GM19372 (cell line): Measurements from ENCODE around the gene MLXIP.
A peak's percentile ranks its signal among the peaks of the same experiment; 100 is the strongest.
"Not testable (repeated sequence)": the region's sequence is repeated elsewhere in the genome, so short reads cannot be mapped to it uniquely, and the experiment has no call there.

Source experiments
- ATAC-seq: cut with Tn5 transposase; IDR thresholded peaks from one replicate; pipeline ENCODE4 v1.9.1; 2021; ENCODE audit warnings: mild to moderate bottlenecking, low read depth, moderate library complexity; ENCODE audit not compliant: unreplicated experiment

The MLXIP gene

DNA sequence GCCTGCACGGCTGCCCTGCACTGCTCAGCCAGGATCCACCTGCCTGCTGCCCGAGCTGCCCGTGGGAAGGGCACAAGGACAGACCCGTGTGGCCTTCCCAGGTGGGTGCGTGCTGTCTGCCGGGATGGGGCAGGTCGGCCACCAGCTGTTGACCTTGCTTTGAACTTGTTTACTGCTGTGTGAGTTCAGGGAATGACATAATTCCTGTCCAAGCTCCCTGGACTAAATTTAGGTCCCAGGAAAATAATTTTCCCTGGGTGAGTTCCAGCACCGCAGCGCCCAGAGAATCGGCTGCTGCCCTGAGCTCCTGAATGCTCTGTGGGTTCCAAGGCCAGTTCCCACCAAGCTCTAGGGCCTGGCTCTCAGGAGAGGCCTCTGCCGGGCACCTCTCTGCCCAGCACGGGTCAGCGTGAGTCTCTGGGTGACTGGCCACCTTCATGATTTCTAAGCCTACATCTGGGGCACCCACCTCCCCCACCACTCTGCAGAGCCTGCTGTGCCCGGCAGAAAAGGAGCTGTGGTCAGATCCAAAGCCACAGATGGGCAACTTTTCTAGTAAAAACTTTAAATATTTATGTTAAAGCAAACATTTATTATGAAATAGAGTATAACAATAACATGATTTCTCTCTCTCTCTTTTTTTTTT is 27.2 kb upstream of the MLXIP start:
- no peak for ATAC-seq

- ATAC-seq = no peak
Observed at GRCh38 chr12:122052285-122052684, 26.3 kb upstream of the MLXIP start.

- no peak for ATAC-seq
Observed at GRCh38 chr12:122054842-122055520, 23.6 kb upstream of the MLXIP start.

GRCh38 chr12:122056406-122056805 is 22.1 kb upstream of the MLXIP start:
- not testable (repeated sequence) for ATAC-seq

- ATAC-seq = no peak
Observed at GRCh38 chr12:122057007-122057735, 21.4 kb upstream of the MLXIP start.

DNA sequence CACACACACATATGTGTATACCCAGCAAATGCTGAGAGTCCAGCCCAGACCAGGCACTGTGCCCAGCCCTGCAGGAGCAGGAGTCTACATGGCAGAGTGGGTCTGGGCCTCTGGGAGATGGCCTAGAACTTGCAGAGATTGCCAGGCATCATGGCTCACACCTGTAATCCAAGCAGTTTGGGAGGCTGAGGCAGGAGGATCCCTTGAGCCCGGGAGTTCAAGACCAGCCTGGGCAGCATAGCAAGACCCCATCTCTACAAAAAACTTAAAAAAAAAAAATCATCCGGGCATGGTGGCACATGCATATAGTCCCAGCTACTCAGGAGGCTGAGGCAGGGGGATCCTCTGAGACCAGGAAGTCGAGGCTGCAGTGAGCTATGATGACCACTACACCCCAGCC is 20.8 kb upstream of the MLXIP start:
- no peak for ATAC-seq

GRCh38 chr12:122058549-122059149 is 19.9 kb upstream of the MLXIP start:
- no peak for ATAC-seq

- no peak for ATAC-seq
Observed at GRCh38 chr12:122059203-122059960, 19.2 kb upstream of the MLXIP start.

DNA sequence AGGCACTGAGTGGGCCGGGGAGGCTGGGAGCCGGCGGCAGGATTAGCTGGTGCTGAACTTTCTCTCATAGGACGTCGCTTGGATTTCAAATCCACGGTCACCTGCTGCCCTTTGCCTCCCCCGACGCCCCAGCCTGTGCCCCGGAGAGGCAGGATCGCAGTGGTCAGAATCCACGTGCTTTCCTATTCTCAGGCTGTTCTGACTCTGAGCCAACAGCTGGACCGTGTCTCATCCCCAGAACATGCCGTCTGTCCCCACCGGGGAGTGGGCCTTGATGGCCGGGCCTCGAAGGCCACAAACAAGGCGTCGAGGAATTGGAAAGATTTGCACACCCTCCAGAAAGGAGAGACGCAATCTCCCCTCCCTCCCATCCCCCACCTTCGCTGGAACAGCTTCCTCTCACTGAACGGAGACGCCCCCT is 18.5 kb upstream of the MLXIP start:
- ATAC-seq = no peak

GRCh38 chr12:122061253-122061652 is 17.3 kb upstream of the MLXIP start:
- no peak for ATAC-seq

DNA sequence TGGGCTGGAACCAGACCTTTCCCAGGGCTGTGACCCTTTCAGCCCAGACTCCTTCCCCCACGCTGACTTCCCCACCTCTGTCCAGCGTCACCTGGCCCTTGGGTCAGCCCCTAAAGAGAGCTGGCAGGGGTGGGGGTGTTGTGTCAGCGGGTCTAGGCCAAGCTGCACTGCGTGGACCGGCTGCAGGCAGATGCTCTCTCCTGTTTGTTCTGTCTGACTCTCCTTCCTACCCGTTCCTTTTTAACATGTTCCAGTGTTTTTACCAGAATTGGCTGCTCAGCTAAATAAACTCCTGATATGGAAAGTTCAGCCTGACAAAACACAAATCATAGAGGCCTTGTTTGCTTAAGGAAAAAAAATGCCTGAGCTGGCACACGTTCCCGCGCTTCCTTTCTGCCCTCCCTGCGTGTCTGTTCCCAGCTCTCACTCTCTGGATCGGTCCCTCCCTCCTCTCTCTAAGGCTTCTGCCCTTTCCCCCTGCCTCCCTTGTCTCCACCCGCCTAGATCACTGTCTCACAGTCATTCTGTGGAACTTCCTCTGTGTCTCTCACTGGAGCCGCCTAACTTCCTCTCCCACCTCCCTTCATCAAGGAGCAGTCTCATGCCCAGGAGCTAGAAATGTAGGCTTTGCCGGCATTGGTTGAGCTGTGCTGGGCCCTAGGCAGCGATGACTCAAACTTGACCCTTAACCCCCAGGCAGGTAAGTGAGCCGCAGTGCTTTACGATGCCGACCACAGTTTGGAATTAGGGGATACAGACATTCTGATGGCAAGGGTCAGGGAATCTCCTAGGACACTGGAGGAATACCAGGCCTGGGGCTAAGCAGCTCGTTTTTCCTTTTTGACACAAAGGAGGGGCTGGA is 15.5 kb upstream of the MLXIP start:
- no peak for ATAC-seq

- no peak for ATAC-seq
Observed at GRCh38 chr12:122063694-122064024, 14.9 kb upstream of the MLXIP start.

DNA sequence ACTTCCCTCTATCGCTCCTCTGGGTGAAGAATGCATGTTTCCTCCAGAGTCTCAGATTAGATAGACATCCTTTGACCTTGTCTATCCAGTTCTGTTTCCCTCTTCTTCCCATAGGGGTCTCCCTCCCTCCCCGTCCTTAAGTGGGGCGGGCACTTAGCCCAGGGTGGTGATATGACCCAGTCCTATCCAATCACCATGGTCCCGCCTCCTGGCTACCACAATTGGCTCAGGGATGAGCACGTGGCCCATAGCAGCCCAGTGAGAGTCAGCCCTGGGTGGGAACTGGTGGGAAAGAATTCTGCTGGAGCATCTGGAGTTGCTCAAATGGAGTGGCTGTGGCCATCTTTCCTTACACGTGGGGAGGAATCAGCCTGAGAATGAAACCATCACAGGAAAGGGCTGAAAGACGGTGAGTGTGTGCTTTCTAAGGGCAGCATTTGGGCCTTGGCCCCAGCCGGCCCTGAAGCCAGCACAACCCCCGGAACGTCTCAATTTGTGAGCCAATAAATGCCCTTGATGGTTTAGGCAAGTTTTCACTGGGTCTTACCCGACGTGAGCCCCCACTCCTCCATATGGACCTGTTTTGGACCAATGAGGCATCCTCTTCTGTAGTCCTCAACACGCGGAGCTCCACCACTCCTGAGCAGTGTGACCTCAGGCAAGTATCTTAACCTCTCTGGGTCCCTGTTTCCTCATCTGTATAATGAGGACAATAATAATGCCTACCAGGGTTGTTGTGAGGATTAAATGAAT is 14.4 kb upstream of the MLXIP start:
- no peak for ATAC-seq

- no peak for ATAC-seq
Observed at GRCh38 chr12:122064780-122065588, 13.6 kb upstream of the MLXIP start.

DNA sequence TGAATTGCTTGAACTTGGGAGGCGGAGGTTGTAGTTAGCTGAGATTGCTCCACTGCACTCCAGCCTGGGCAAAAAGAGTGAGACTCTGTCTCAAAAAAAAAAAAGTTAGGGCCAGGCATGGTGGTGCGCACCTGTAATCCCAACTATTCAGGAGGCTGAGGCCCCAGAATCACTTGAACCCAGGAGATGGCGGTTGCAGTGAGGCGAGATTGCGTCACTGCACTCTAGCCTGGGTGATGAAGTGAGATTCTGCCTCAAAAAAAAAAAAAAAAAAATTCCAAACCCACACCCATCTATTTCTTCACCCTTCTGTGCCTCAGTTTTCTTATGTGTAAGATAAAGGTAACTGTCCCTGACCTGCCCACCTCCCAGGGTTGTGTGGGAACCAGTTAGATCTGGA is 11.0 kb upstream of the MLXIP start:
- no peak for ATAC-seq

- peak; percentile 83 for ATAC-seq
Observed at GRCh38 chr12:122067966-122068365, 10.6 kb upstream of the MLXIP start.

DNA sequence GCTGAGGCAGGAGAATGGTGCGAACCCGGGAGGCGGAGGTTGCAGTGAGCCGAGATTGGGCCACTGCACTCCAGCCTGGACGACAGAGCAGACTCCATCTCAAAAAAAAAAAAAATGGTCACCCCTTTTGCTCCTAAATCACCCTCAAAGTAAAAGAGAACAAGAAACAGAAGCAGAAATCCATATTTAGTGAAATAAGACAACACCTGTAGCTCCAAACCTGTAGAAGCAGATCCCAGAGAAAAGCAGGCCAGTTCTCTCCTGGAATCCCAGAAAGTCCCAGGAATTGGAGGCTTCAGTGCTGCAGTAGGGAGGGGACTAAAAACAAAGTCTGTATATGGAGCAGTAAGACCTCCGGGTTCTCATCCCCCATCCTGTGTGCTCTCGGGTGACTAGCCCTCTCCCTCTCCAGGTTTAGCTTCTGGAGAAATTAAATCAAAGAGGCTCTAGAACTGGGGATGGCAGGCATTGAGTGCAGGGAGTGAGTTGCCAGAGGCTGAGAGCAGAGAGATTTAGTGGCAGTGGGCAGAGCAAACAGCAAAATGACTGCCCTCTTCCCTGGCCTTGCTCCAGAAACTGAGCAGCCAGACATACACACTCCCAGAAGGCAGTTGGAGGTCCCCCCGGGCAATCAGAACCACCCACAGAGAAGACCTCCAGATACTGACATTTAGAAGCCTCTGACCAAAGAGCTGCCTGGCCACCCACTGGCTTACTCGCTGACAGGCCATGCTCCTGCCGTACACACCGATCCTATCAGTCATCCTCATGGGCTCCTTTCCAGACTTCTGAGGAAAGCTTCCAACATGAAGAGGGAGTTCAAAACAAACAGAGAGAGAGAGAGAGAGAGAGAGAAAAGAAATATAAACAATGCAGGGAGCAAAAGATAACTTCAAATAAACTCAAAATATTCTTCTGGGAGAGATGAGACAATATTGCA is 6.3 kb upstream of the MLXIP start:
- ATAC-seq = no peak
